Hepatocyte (in vitro differentiated cells): ENCODE data around the gene F2.

ENCODE experiments used
- EZH2 ChIP-seq: fragments of 200-600 bp; sonication (generic); IDR thresholded peaks from 2 replicates; pipeline ENCODE4 v1.6.1; 2016; ENCODE audit warnings: antibody characterized with exemption, mild to moderate bottlenecking, borderline replicate concordance
- EZH2phosphoT487 ChIP-seq: fragments of 200-600 bp; sonication (generic); IDR thresholded peaks from one replicate; pipeline ENCODE4 v1.6.1; 2018; ENCODE audit warnings: antibody characterized with exemption, mild to moderate bottlenecking, low read depth, moderate library complexity; ENCODE audit not compliant: unreplicated experiment, severe bottlenecking
- TF ChIP-seq, protein P1 (sequence below): fragments of 200-600 bp; sonication (generic); IDR thresholded peaks from 2 replicates; pipeline ENCODE4 v1.5.1; 2016; ENCODE audit warnings: antibody characterized with exemption, mild to moderate bottlenecking; ENCODE audit not compliant: poor library complexity

DNA sequence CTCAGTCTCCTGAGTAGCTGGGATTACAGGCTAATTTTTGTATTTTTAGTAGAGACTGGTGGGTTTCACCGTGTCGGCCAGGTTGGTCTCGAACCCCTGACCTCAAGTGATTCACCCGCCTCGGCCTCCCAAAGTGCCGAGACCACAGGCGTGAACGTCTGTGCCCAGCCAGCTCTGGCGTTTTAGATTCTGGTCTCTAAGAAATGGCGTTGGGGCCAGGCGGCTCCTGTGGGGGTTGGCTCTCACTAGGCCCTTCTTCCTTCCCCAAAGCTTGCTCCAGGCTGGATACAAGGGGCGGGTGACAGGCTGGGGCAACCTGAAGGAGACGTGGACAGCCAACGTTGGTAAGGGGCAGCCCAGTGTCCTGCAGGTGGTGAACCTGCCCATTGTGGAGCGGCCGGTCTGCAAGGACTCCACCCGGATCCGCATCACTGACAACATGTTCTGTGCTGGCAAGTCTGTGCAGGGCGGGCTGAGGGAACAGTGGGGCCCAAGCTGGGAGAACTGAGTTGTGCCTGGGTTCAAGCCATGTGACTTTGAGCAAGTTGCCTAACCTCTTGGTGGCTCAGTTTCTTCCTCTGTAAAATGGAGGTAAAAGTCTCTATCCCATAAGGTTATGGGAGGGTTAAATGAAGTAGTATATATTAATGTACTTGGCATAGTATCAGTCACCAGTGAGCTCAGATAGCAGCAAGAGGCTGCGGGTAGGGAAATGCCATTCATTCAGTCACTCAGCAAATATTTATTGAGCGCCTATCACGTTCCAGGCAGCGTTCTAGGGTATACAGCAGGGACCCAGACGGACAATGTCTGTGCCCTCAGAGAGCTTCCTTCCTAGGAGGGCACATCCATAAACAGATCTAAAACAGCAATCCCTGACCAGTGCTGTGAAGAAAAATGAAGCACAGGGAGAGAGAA lies 10.4 kb downstream of the F2 start:
- TF ChIP-seq EZH2phosphoT487 = no peak
- TF ChIP-seq, protein P1, sequence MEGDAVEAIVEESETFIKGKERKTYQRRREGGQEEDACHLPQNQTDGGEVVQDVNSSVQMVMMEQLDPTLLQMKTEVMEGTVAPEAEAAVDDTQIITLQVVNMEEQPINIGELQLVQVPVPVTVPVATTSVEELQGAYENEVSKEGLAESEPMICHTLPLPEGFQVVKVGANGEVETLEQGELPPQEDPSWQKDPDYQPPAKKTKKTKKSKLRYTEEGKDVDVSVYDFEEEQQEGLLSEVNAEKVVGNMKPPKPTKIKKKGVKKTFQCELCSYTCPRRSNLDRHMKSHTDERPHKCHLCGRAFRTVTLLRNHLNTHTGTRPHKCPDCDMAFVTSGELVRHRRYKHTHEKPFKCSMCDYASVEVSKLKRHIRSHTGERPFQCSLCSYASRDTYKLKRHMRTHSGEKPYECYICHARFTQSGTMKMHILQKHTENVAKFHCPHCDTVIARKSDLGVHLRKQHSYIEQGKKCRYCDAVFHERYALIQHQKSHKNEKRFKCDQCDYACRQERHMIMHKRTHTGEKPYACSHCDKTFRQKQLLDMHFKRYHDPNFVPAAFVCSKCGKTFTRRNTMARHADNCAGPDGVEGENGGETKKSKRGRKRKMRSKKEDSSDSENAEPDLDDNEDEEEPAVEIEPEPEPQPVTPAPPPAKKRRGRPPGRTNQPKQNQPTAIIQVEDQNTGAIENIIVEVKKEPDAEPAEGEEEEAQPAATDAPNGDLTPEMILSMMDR = no peak
- TF ChIP-seq EZH2 = no peak
